Karpas-422 (cell line): Measurements from ENCODE around the gene TWIST1. TPM values are rescaled to one million over a fixed set of nuclear protein-coding genes. Genes with fewer than 3 reads are reported as not detected.

Experiments
- DNase-seq: peaks from one replicate; pipeline ENCODE4 v3.0.0-alpha.2; 2015
- H2AFZ ChIP-seq: fragments of 200-600 bp; sonication (generic); 2 replicates; pipeline ENCODE4 v1.6.1; 2014; ENCODE audit warnings: antibody characterized with exemption, low read length, mixed read lengths
- H3K27ac ChIP-seq: fragments of 200-600 bp; sonication (generic); 2 replicates; pipeline ENCODE4 v1.5.1; 2014; ENCODE audit warnings: mild to moderate bottlenecking, low read length, moderate library complexity
- H3K27me3 ChIP-seq: fragments of 200-600 bp; sonication (generic); 2 replicates; pipeline ENCODE4 v1.6.1; 2014; ENCODE audit warnings: low read length, mixed read lengths
- H3K36me3 ChIP-seq: fragments of 200-600 bp; sonication (generic); 2 replicates; pipeline ENCODE4 v1.6.1; 2014; ENCODE audit warnings: low read length, mixed read lengths; ENCODE audit not compliant: insufficient read depth
- H3K4me1 ChIP-seq: fragments of 200-600 bp; sonication (generic); 2 replicates; pipeline ENCODE4 v1.6.1; 2014; ENCODE audit warnings: mild to moderate bottlenecking, low read length, mixed read lengths
- H3K4me2 ChIP-seq: fragments of 200-600 bp; sonication (generic); 2 replicates; pipeline ENCODE4 v1.6.1; 2014; ENCODE audit warnings: low read length, low read depth, mild to moderate bottlenecking; ENCODE audit not compliant: poor library complexity, severe bottlenecking
- H3K4me3 ChIP-seq: fragments of 200-600 bp; sonication (generic); 2 replicates; pipeline ENCODE4 v1.5.1; 2014; ENCODE audit warnings: mild to moderate bottlenecking, antibody characterized with exemption, low read length, mixed read lengths
- H3K79me2 ChIP-seq: fragments of 200-600 bp; sonication (generic); 2 replicates; pipeline ENCODE4 v1.6.1; 2014; ENCODE audit warnings: mild to moderate bottlenecking, low read length, mixed read lengths
- H3K9ac ChIP-seq: fragments of 200-600 bp; sonication (generic); 2 replicates; pipeline ENCODE4 v1.6.0; 2014; ENCODE audit warnings: low read length
- H3K9me2 ChIP-seq: fragments of 200-600 bp; sonication (generic), shearing (Covaris generic); replicated peaks from 2 replicates; pipeline ENCODE4 v1.6.0; 2014; ENCODE audit warnings: mild to moderate bottlenecking, low read length, moderate library complexity; ENCODE audit not compliant: insufficient read depth
- H3K9me3 ChIP-seq: fragments of 300-700, 200-600 bp; sonication (generic); 2 replicates; pipeline ENCODE4 v1.6.1; 2014; ENCODE audit warnings: low read length, mixed read lengths
- H4K20me1 ChIP-seq: fragments of 200-600 bp; sonication (generic); 2 replicates; pipeline ENCODE4 v1.6.1; 2014; ENCODE audit warnings: mild to moderate bottlenecking, antibody characterized with exemption, low read length, low read depth; ENCODE audit not compliant: insufficient read depth
- total RNA-seq: library from RNA; depleted of rRNA; stranded (reverse); fragments of >200 nt; shearing (Covaris generic); gene quantifications from 2 replicates; pipeline ENCODE4 v1.2.3, GENCODE V29; 2014; ENCODE audit warnings: low replicate concordance

The TWIST1 gene
- total RNA-seq, 1 experiment from 2014 or later = not detected

GRCh38 chr7:19110026-19110730, 7.3 kb downstream of the TWIST1 start:
- H3K4me2 ChIP-seq = no peak overlapping the region
- no peaks in the 10 kb centered on the region for H3K27me3 ChIP-seq
- H3K9me3 ChIP-seq = no peaks in the 10 kb centered on the region

DNA sequence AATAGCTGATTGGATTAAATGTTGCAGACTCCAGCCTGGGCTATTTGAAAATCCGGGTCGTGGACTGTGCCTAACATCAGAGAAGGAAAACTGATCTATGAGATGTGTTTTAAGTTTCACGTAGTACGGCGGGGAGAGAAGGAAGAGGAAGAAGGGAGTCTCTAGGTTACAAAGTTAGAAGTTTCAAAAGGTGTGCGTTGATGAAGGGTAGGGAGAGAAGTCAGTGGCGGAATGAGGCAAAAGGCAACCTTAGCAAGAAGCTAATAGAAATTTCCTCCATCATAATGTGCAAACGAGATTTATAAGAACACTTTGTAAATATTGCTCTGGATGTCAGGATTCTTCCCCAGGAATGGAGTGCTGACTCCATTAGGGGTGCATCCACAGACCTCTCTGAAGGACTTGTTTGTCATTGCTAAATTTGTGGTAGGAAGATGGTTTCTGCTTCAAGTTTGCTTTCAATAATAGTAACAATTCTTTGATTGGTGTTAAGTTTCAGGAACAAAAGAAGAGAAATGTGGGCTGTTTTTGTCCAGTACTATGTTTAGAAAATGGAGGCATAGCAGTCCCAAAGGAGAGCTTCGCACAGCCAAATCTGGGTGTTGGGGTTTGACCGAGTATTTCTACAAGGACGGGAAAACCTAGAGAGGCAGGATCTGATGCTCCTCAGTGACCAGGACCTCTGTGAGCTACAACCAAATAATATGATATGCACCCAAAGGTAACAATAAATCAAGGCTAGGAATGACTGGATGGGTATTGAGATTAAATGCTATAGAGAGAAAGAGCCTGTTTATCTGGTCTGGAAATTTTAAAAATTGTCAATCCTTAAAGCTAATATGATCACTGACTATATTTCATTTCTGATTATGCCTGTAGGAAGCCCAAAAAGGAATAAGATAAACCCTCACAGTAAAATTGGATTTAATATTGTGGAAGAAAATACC, 8.2 kb downstream of the TWIST1 start:
- Histone ChIP-seq H2AFZ (no peak overlapping the region), H3K27me3 (no peaks in the 10 kb centered on the region), H3K9me3 (no peaks in the 10 kb centered on the region), H3K27ac (no peak overlapping the region), H3K79me2 (no peaks in the 10 kb centered on the region), H4K20me1 (no peaks in the 10 kb centered on the region), H3K36me3 (no peaks in the 10 kb centered on the region), H3K4me1 (no peaks in the 10 kb centered on the region), H3K4me2 (no peak overlapping the region), H3K4me3 (no peak overlapping the region), H3K9ac (no peak overlapping the region), H3K9me2 (no peaks in the 10 kb centered on the region)
- DNase-seq = no peak

More at GRCh38 chr7:19110026-19110730, 7.3 kb downstream of the TWIST1 start:
- H3K27ac ChIP-seq = no peak overlapping the region
- no peak for DNase-seq
- no peaks in the 10 kb centered on the region for H4K20me1 ChIP-seq
- no peak overlapping the region for H3K4me3 ChIP-seq
- no peaks in the 10 kb centered on the region for H3K4me1 ChIP-seq
- H2AFZ ChIP-seq = no peak overlapping the region
- H3K36me3 ChIP-seq = no peaks in the 10 kb centered on the region
- no peaks in the 10 kb centered on the region for H3K79me2 ChIP-seq
- H3K9ac ChIP-seq = no peak overlapping the region
- H3K9me2 ChIP-seq = no peaks in the 10 kb centered on the region

DNA sequence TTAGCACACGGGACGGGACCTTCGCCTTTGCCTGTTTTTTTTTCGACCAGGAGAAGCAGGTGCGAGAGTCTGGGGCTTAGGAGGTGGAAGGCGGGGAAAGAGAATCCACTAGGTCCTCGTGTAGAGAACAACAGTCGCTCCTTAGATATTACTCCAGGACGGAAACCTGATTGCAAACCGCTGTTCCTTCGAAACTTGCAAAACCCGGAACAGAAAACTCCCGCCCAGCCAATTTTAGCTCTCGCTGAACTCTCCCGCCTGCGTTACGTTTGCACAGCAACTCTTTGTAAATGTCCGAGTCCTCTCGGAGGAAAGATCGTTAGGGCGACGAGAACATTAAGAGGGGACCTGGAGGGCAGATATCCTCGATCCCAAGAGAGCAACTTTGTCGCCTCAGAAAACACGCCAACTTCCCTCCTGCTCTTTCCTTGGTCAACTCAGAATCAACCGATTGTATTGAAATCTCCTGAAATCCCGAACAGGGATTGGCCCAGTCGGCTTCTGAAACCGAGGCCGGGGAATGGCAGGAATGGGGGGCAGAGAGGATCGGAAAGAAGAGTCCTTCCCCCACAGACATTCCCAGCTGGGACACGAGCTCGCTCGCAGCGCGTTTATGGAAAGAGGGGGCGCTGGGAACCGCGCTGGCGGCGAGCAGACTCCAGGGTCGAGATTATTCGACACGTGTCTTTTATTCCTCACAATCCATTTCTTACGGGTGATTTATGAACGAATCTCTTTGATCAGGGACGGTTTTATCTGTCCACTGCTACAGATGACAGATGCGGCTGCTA, 9.9 kb downstream of the TWIST1 start:
- no peaks in the 10 kb centered on the region for H3K9me3 ChIP-seq
- H3K36me3 ChIP-seq = no peaks in the 10 kb centered on the region
- no peak overlapping the region for H2AFZ ChIP-seq
- H3K4me1 ChIP-seq = no peaks in the 10 kb centered on the region
- no peaks in the 10 kb centered on the region for H4K20me1 ChIP-seq
- H3K9ac ChIP-seq = no peak overlapping the region
- no peaks in the 10 kb centered on the region for H3K79me2 ChIP-seq
- H3K4me2 ChIP-seq = no peak overlapping the region
- no peak overlapping the region for H3K4me3 ChIP-seq
- no peaks in the 10 kb centered on the region for H3K27me3 ChIP-seq
- no peak overlapping the region for H3K27ac ChIP-seq
- DNase-seq = no peak
- no peaks in the 10 kb centered on the region for H3K9me2 ChIP-seq

DNA sequence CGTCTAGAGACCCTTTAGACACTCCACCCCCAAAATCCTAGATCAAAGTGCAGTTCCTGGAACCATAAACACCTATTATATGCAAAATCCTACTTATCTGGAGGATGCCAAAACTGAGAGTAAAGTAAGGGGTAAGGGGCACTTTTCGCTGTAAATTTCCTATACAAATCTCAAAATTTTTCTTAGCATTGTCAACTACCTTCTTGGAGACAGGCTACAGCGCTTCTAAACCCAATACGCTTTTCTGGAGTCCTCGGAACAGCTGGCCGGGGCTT, 10.4 kb downstream of the TWIST1 start:
- no peak overlapping the region for H3K27ac ChIP-seq
- H3K9me3 ChIP-seq = no peaks in the 10 kb centered on the region
- DNase-seq = no peak
- no peaks in the 10 kb centered on the region for H4K20me1 ChIP-seq
- H3K4me3 ChIP-seq = no peak overlapping the region
- H3K27me3 ChIP-seq = no peaks in the 10 kb centered on the region
- H3K79me2 ChIP-seq = no peaks in the 10 kb centered on the region
- no peaks in the 10 kb centered on the region for H3K36me3 ChIP-seq
- no peaks in the 10 kb centered on the region for H3K9me2 ChIP-seq
- H3K9ac ChIP-seq = no peak overlapping the region
- H2AFZ ChIP-seq = no peak overlapping the region
- H3K4me2 ChIP-seq = no peak overlapping the region
- no peaks in the 10 kb centered on the region for H3K4me1 ChIP-seq

- H3K27ac ChIP-seq = no peak overlapping the region
- H3K4me1 ChIP-seq = no peaks in the 10 kb centered on the region
- H3K9me2 ChIP-seq = no peaks in the 10 kb centered on the region
- H4K20me1 ChIP-seq = no peaks in the 10 kb centered on the region
- H3K4me2 ChIP-seq = no peak overlapping the region
- H3K4me3 ChIP-seq = no peak overlapping the region
- H3K79me2 ChIP-seq = no peaks in the 10 kb centered on the region
- no peak overlapping the region for H3K9ac ChIP-seq
- H3K9me3 ChIP-seq = no peaks in the 10 kb centered on the region
- no peak overlapping the region for H2AFZ ChIP-seq
- DNase-seq = no peak
- no peaks in the 10 kb centered on the region for H3K27me3 ChIP-seq
- no peaks in the 10 kb centered on the region for H3K36me3 ChIP-seq
These were observed 11.0 kb downstream of the TWIST1 start for GRCh38 chr7:19106241-19107080.

GRCh38 chr7:19105546-19105945, 11.9 kb downstream of the TWIST1 start:
- no peak overlapping the region for H3K27ac ChIP-seq
- H3K4me1 ChIP-seq = no peaks in the 10 kb centered on the region
- no peaks in the 10 kb centered on the region for H3K27me3 ChIP-seq

DNA sequence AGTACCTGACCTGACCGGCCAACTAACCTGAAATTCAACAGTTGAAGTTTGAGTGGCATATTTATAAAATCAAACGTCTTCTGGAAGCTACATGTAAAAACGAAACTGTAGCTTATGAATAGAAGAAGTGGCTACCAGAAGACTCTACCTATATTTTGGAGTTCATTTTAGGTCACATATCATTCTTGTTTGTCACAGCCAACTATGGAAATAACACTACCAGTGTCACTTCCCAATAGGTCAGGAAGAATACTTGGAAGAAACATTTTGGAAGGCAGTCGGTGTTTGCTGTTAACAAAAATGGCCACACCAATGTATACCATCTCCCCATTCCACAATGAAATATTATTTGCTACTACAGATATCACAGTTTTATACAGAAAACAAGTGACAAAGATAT, 12.6 kb downstream of the TWIST1 start:
- no peaks in the 10 kb centered on the region for H3K4me1 ChIP-seq
- H3K27me3 ChIP-seq = no peaks in the 10 kb centered on the region
- H3K36me3 ChIP-seq = no peaks in the 10 kb centered on the region
- no peaks in the 10 kb centered on the region for H4K20me1 ChIP-seq
- H3K9me2 ChIP-seq = no peaks in the 10 kb centered on the region
- no peak overlapping the region for H3K4me2 ChIP-seq
- H3K9me3 ChIP-seq = no peaks in the 10 kb centered on the region
- H3K9ac ChIP-seq = no peak overlapping the region
- H3K79me2 ChIP-seq = no peaks in the 10 kb centered on the region
- DNase-seq = no peak
- no peak overlapping the region for H3K27ac ChIP-seq
- no peak overlapping the region for H2AFZ ChIP-seq
- H3K4me3 ChIP-seq = no peak overlapping the region

More at GRCh38 chr7:19105546-19105945, 11.9 kb downstream of the TWIST1 start:
- no peak for DNase-seq
- no peaks in the 10 kb centered on the region for H3K9me3 ChIP-seq
- H3K4me3 ChIP-seq = no peak overlapping the region
- H3K9me2 ChIP-seq = no peaks in the 10 kb centered on the region
- no peak overlapping the region for H2AFZ ChIP-seq
- no peak overlapping the region for H3K9ac ChIP-seq
- no peak overlapping the region for H3K4me2 ChIP-seq
- no peaks in the 10 kb centered on the region for H3K36me3 ChIP-seq
- H4K20me1 ChIP-seq = no peaks in the 10 kb centered on the region
- no peaks in the 10 kb centered on the region for H3K79me2 ChIP-seq
